GM21367 (cell line): ENCODE measurements around the gene SMC4.

ENCODE experiments used
- ATAC-seq: cut with Tn5 transposase; IDR thresholded peaks from one replicate; pipeline ENCODE4 v1.9.1; 2021; ENCODE audit not compliant: unreplicated experiment

The SMC4 gene

DNA sequence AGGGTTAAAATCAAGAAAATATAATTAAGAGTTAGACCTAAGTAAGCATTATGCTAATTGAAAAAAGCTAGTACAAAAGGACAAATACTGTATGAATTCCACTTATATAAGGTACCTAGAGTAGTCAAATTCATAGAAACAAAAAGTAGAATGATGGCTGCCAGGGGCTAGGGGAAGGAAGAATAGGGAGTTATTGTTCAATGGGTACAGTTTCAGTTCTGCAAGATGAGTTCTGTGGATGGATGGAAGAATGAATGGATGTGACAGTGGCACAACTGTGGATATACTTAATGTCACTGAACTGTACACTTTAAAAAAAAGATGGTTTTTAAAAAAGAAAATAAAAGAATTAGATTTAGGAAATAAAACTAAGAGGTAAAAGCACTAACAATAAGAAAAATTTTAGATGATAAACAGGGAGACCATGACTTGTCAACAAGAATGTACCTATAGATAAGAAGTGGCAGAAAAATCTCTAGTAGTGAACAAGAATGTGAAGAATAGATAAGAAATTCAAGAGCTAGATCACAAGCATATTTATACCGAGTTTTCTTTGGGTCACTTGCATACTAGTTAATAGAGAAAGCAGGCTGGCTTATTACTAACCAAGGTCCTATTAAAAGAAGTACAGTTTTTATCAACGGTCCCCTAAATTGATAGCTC is 6.0 kb upstream of the SMC4 start:
- no peak for ATAC-seq

GRCh38 chr3:160394009-160394392 is 5.4 kb upstream of the SMC4 start:
- ATAC-seq, result no peak

- no peak for ATAC-seq
Measured at GRCh38 chr3:160395297-160395696, 4.2 kb upstream of the SMC4 start.

GRCh38 chr3:160398820-160399124 is 678 bp upstream of the SMC4 start:
- ATAC-seq, result peak; percentile 3

GRCh38 chr3:160400030-160400701 is 716 bp downstream of the SMC4 start:
- peak; percentile 3 for ATAC-seq

GRCh38 chr3:160400702-160401150 is 1.3 kb downstream of the SMC4 start:
- no peak for ATAC-seq

DNA sequence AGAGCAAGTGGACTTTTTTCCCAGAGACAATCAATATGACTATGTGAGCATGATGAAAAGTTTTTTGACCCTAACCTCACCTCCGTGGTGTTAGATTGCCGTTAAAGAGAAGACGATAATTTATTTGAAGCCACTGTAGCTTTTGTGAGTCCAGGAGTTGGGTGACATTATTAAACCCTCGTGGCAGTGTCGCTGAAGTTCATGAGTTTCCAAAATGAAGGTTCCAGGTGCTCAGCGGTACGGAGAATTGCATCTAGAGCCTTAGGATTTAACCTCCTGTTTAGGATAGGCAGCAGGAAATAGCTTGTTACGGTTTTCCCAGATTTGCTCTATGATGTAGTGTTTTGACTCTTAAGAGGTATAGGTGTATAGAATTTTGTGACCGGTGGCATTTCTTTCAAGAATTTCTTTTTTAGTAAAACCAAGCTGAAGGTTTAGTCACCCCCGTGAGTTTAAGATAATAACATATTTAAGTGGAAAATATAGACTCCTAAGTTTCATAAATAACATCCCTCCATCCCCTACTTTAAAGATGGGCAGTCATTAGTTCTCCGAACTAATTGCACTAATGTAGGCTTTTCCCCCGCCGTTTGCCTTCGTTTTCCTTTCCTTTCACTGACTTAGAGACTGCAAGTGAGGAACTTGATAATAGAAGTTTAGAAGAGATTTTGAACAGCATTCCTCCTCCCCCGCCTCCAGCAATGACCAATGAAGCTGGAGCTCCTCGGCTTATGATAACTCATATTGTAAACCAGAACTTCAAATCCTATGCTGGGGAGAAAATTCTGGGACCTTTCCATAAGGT is 2.0 kb downstream of the SMC4 start:
- ATAC-seq, result no peak

DNA sequence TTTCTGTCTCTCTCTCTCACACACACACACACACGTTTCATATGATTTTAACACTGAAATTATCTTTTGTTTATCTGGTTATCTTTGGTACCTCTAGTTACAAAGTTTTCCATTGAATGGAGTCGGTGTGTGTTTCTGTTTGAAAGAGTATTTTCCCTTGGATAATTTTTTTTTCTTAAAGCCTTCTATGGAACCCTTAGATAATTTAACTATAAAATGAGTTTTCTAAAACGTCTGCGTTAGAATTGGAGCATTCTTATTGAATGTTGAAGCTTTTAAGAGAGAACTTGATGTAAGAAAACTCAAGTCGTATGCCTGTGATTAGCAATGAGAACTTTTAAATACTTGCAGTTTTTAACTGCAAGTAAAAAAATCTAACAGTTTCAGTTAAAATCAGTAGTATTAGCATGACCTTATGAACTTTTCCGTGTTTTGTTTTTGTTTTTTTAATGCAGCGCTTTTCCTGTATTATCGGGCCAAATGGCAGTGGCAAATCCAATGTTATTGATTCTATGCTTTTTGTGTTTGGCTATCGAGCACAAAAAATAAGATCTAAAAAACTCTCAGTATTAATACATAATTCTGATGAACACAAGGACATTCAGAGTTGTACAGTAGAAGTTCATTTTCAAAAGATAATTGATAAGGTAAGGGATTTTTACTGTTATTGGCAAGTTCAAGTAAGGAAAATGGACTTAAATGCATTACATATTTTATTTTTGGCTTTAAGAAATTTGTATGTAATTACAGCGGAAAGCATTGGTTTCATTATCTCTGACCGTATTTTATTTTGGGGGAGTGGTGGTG is 3.0 kb downstream of the SMC4 start:
- ATAC-seq, result no peak

DNA sequence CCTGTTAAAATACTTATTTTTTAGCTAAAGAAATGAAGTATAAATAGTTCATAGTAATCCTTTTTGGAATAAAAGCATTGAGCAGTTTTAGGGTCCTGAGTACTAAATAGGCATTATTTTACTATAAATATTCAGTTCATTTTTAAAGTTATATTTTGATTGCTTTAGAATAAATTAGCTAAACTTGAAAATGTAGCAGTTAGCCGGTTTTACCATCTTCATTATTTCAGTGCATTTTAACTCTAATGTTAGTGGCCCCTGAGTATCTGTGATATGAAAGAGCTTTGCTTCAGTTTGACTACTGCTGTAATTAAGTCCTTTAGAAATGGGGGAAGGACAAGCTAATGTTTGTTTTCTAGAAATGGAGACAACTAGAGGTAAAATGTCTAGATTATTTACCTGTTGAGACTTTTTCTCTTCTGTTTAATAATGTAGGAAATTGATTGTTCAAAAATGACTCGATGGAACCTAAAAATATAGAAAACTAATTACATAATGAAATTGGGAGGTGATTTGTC is 3.6 kb downstream of the SMC4 start:
- ATAC-seq, result no peak

GRCh38 chr3:160403796-160404470 is 4.5 kb downstream of the SMC4 start:
- no peak for ATAC-seq

DNA sequence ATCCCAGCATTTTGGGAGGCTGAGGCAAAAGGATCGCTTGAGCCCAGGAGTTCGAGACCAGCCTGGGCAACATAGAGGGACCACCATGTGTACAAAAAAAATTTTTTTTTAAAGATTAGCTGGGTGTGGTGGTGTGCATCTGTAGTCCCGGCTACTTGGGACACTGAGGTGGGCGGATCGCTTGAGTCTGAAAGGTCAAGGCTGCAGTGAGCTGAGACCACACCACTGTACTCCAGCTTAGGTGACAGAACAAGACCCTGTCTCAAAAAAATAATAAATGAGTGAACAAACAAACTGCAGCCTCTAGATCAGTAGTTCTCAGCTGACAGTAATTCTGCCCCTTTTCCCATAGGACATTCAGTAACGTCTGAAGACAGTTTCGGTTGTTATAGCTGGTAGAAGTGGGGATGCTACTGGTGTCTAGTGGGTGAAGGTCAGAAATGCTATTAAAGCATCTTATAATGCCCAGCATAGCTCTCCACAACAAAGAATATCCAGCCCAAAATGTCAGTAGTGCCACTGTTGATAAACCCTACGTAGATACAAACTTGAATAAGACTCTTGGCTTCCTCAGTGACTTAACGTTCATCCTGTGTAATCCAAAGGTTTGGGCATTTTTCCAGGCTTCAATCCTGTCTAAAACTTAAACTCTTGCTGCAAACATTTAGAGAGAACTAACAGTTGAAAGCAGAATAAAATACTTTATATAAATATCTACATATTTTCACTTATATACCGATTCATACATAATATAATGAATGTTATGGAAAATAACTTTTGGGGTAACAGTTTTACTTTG is 10.6 kb downstream of the SMC4 start:
- no peak for ATAC-seq

DNA sequence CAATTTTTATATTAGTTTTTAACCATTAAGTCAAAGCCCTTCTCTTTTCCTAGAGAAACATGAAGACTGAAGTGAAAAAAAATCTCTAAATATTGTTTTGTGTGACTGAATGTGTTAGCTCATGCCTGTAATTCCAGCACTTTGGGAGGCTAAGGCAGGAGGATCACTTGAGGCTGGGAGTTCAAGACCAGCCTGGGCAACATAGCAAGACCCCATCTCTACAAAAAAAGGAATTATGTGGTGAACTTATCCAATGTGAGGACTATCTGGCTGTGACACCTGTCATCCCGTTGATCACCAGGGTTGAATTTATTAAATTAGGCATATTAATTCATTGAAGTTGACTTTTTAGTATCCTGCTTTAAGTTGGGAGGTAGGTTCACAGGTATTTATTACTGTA is 13.0 kb downstream of the SMC4 start:
- ATAC-seq, result no peak

GRCh38 chr3:160413613-160414248 is 14.3 kb downstream of the SMC4 start:
- peak; percentile 66 for ATAC-seq

DNA sequence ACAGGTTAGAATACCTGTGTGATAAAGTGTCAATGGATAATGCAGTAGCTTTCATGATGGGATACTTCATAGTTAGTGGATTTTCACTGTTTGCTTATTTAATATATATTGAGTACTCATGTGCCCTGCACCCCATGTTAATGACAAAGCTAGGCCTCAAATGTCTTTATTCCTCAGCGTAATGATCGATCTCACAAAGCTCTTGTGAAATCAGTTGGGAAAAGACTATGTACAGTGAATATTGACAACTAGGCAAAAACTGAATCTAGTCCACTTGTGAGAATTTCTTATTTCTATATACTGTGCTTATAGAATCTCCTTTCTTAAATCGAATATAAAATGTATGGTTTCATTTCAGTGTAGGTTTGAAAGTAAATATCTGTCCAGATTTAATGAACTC is 17.9 kb downstream of the SMC4 start:
- no peak for ATAC-seq

- ATAC-seq, result no peak
Measured at GRCh38 chr3:160427832-160428424, 28.5 kb downstream of the SMC4 start.

DNA sequence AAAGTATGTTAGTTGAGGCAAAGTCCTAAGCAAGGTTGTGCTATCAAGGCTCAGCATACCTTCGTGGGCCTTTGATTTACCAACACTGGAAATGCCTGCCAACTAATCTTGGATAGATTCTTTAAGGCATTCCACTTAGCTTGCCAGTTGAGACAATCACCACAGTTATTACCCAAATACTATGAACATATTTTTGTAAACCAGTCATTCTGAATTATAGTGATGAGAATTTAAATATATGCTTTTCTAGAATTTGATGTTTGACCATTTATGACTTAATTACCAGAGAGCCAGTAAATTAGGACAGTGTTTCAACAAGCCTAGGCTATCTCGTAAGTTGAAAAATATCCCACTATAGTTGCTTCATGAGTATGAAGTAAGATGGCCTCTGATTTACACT is 34.6 kb downstream of the SMC4 start:
- ATAC-seq, result no peak

DNA sequence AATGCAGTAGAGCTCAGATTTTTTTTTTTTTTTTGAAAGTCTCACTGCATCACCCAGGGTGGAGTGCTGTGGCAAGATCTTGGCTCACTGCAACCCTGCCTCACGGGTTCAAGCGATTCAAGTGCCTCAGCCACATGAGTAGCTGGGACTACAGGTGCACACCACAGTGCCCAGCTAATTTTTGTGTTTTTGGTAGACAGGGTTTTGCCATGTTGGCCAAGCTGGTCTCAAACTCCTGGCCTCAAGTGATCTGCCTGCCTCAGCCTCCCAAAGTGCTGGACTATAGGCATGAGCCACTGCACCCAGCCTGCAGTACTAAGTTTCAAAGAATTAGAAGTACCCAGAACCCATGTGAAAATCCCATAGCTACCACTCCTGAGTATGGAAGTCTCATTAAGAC is 35.6 kb downstream of the SMC4 start:
- no peak for ATAC-seq

DNA sequence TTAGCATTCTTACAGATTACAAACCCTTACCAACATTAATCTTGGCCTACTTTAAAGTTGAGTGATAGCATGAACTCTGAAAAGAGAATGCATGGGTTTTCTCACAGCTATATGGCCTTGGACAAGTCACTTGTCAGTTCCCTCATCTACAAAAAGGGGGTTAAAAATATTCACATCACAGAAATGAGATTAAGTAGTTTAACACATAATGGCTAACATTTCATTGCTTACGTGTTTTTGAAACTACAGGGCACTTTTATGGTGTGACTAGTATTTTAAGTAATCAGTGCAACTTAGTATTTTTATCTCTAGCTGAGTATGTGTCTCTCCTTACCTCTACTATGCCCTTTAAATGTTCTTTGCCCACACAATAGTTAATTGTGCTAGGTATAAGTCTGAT is 36.3 kb downstream of the SMC4 start:
- ATAC-seq, result no peak

GRCh38 chr3:160437083-160437455 is 37.6 kb downstream of the SMC4 start:
- no peak for ATAC-seq
